Upper lobe of right lung (tissue), 1 donor: ENCODE results near the gene MACROD1. TPM values are rescaled to one million over a fixed set of nuclear protein-coding genes. Genes with fewer than 3 reads are reported as not detected.

Experiments used
- ATAC-seq: fragments of 200-7000 bp; cut with Tn5 transposase; one replicate; pipeline ENCODE4 v1.9.1; 2020; ENCODE audit warnings: mild to moderate bottlenecking, moderate library complexity
- DNase-seq: peaks from one replicate; pipeline ENCODE4 v3.0.0-alpha.2; 2020
- H3K27ac ChIP-seq: fragments of 200-600 bp; one replicate; pipeline ENCODE4 v1.8.0; 2022
- H3K27me3 ChIP-seq: fragments of 200-600 bp; one replicate; pipeline ENCODE4 v1.8.0; 2022; ENCODE audit warnings: mild to moderate bottlenecking
- H3K36me3 ChIP-seq: fragments of 200-600 bp; one replicate; pipeline ENCODE4 v1.8.0; 2022
- H3K4me1 ChIP-seq: fragments of 200-600 bp; one replicate; pipeline ENCODE4 v1.8.0; 2022
- H3K4me3 ChIP-seq: fragments of 200-600 bp; one replicate; pipeline ENCODE4 v1.8.0; 2022; ENCODE audit warnings: mild to moderate bottlenecking
- H3K9me3 ChIP-seq: fragments of 200-600 bp; one replicate; pipeline ENCODE4 v1.8.0; 2022
- intact Hi-C: fragments of 100-400 bp; cut with DNase I; formaldehyde crosslinking; loops from one replicate; pipeline ENCODE4 v1.11.0; 2022
- total RNA-seq: library from RNA; stranded (reverse); fragmentation: NEBNext Ultra II Directional; extraction: Animal tissue kit (Norgen Biotek cat#: 25700); gene quantifications from one replicate; pipeline ENCODE4 v1.2.1, GENCODE V29; 2021
- TF ChIP-seq, protein P1 (sequence below): fragments of 200-600 bp; IDR thresholded peaks from one replicate; pipeline ENCODE4 v1.8.0; 2022; ENCODE audit warnings: antibody characterized with exemption
- donor health status: DM: no; HTN: yes; CAD: no; lungs with severe emphysema.

The MACROD1 gene
- total RNA-seq, 1 donor from 2014 or later: 15.8 TPM

DNA sequence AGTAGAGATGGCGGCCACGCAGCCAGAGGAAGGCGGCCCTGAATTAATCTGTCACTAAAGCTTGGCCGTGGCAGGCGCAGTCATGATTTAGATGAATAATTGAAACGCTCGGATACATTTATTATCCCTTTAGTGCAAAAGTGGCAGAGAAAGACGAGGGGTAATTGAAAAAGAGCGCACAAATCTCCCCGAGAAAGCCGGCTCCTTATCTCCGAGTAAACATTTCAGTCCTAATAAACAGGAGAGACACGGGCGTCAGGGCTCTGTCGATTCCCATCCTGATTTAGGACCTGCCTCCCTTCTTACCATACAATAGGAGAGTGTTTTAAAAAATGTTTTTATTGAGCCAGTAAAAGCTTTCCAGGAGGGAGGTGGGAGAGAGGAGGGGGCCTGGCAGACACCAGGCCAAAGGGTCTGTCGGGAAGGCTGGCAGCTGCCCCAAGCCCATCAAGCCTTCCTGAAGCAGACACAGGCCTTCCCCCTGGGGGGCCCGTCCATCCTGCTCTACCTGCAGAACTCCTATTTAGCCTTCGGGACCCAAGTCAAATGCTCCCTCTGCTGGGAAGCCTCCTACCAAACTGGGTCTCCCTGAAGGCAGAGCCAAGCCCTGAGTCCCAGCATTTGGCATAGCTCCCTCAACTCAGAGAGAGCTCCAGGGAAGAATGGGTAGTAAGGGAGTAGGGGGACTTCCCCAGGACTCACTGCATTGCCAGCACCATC lies 156.8 kb downstream of the MACROD1 start:
- DNase-seq (no peak), ATAC-seq (no peak)
- no peak overlapping the region for H3K4me3 ChIP-seq
- no peaks in the 10 kb centered on the region for H3K9me3 ChIP-seq
- TF ChIP-seq, protein P1, sequence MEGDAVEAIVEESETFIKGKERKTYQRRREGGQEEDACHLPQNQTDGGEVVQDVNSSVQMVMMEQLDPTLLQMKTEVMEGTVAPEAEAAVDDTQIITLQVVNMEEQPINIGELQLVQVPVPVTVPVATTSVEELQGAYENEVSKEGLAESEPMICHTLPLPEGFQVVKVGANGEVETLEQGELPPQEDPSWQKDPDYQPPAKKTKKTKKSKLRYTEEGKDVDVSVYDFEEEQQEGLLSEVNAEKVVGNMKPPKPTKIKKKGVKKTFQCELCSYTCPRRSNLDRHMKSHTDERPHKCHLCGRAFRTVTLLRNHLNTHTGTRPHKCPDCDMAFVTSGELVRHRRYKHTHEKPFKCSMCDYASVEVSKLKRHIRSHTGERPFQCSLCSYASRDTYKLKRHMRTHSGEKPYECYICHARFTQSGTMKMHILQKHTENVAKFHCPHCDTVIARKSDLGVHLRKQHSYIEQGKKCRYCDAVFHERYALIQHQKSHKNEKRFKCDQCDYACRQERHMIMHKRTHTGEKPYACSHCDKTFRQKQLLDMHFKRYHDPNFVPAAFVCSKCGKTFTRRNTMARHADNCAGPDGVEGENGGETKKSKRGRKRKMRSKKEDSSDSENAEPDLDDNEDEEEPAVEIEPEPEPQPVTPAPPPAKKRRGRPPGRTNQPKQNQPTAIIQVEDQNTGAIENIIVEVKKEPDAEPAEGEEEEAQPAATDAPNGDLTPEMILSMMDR: no peak
- H3K4me1 ChIP-seq: peaks cover 15% of the 10 kb centered on the region
- intact Hi-C loops: no loop called here
- H3K27ac ChIP-seq: no peak overlapping the region
- H3K27me3 ChIP-seq: no peaks in the 10 kb centered on the region
- H3K36me3 ChIP-seq: no peaks in the 10 kb centered on the region

DNA sequence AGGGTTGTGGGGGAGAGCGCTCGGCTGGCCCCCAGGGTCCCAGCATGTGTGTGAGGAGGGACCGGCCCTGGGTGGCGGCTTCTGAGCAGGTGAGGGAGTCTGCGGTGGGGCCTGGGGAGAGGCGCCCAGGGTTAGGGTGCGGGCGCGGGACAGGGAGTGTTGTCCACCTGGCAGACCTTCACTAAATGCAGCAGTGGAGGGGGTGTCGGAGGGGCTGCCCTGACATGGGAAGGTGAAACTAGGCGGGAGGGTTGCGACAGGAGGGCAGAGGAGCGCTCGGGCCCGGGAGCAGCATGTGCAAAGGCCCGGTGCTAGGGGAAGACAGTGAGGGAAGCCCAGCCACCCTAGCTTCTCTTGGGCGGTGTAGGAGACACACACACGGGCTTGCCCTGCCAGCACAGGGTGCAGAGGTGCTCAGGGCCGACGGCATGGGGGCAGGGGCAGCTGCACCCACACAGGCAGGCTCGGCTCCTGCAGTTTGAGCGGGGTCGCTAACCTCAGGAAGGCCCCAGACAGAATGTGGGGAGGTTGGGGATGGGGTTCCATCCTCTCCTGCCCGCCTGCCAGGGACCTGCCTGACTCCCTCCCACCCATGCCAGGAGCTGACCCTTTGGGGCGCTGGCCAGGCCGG lies 157.5 kb downstream of the MACROD1 start:
- no peaks in the 10 kb centered on the region for H3K9me3 ChIP-seq
- no peaks in the 10 kb centered on the region for H3K36me3 ChIP-seq
- ATAC-seq: no peak
- no peak for DNase-seq
- no peaks in the 10 kb centered on the region for H3K27me3 ChIP-seq
- TF ChIP-seq, protein P1: no peak
- H3K4me3 ChIP-seq: peak overlapping the region; percentile 45
- intact Hi-C loops: no loop called here
- H3K4me1 ChIP-seq: peaks cover 15% of the 10 kb centered on the region
- peak overlapping the region; percentile 9 for H3K27ac ChIP-seq

DNA sequence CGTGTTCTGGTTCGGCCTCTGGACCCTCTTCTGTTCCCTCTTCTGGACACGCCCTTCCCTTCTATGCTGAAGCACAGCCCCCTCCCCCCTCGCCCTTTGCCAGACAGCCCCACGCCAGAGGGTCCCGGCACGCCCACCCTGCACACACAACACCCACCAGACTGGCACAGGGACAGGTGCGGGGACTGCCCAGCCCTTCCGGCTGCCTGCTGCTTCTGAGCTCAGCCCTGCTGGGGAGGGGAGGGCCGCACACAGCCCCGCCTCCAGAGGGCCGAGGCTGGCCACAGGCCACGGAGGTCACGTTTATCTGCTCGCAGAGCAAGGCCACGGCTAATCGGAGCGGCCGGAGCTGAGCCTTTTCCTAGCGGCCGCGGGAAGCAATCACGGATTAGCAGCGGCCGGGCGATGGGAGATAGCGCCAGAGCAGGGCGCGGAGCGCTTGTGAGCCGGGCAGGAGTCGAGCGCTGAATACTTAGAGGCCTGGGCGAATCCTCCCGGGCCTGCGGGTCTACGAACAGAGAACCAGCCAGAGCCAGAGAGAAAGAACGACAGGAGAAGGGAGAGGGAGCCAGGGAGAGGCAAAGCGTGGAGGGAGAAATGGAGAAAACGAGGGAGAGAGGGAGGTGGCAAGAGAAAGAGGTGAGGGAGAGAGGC lies 158.2 kb downstream of the MACROD1 start:
- Histone ChIP-seq H3K4me3 (peak overlapping the region; percentile 45), H3K27ac (peak overlapping the region; percentile 9), H3K27me3 (no peaks in the 10 kb centered on the region), H3K4me1 (peaks cover 15% of the 10 kb centered on the region), H3K36me3 (no peaks in the 10 kb centered on the region), H3K9me3 (no peaks in the 10 kb centered on the region)
- ATAC-seq: peak; percentile 91
- TF ChIP-seq, protein P1: peak; percentile 34
- peak; percentile 89 for DNase-seq
- intact Hi-C loops: no loop called here

DNA sequence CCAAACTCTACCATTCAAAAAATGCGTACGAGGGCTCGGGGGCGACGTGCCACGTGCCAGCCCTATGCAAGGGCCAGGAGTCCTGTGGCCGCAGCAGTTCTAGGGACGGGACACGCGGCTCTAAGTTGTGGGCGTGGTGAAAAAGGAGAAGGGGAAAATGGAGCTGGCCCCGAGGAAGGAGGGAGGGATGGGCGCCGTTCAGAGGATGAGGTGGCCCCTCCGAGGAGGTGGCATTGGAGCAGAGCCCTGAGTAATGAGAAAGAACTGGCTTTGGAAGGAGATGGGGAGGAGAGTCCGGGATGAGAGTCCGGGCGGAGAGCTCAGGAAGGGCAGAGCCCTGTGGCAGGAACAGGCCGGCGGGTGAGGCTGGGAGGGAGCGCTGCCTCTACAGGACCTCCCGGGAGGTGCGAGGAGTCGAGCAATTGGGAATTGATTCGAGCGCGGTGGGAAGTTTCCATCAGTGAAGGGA lies 158.7 kb downstream of the MACROD1 start:
- ATAC-seq (peak; percentile 61), DNase-seq (no peak)
- intact Hi-C loops: no loop called here
- H3K9me3 ChIP-seq: no peaks in the 10 kb centered on the region
- H3K4me3 ChIP-seq: peak overlapping the region; percentile 45
- H3K27ac ChIP-seq: peak overlapping the region; percentile 9
- H3K36me3 ChIP-seq: no peaks in the 10 kb centered on the region
- peaks cover 18% of the 10 kb centered on the region for H3K4me1 ChIP-seq
- TF ChIP-seq, protein P1: no peak
- no peaks in the 10 kb centered on the region for H3K27me3 ChIP-seq

DNA sequence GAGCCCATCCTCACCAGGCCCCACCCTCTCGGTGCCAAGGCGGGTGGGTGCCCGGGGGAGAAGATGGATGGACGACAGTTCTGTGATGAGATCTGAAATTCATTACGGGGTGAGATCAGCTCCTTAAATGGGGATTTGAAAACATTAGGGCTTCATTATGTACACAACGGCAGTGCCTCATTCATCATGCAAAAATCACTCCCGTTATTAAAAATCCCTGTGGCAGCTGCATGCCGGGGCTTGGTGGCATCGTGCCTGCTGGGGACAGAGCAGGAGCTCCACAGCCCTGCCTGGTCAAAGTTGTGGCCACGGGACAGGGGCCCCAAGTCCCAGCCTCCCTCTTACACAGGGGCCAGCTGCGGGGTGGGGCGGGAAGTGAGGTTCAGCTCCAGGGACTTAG lies 159.5 kb downstream of the MACROD1 start:
- Histone ChIP-seq H3K9me3 (no peaks in the 10 kb centered on the region), H3K27me3 (no peaks in the 10 kb centered on the region), H3K36me3 (no peaks in the 10 kb centered on the region), H3K4me3 (no peak overlapping the region), H3K4me1 (peaks cover 26% of the 10 kb centered on the region), H3K27ac (no peak overlapping the region)
- ATAC-seq (no peak), DNase-seq (no peak)
- intact Hi-C loops: no loop called here
- TF ChIP-seq, protein P1: no peak
